T47D (cell line): ENCODE measurements around the gene DIPK1A.
"Not testable (repeated sequence)": the region's sequence is repeated elsewhere in the genome, so short reads cannot be mapped to it uniquely, and the experiment has no call there.

Source experiments
- DNase-seq, 2 experiments: peaks; one replicate each; pipeline versions ENCODE4 v3.0.0 to v3.0.0-alpha.2; 2011 to 2012; ENCODE audit warnings: low read depth in 1 of 2, low spot score in 1 of 2
- JUND ChIP-seq: IDR thresholded peaks from 2 replicates; pipeline ENCODE4 v1.6.1; 2012; ENCODE audit warnings: low read depth
- in situ Hi-C: cut with HindIII; loops from 2 replicates; pipeline ENCODE4 v1.10.0; 2016; ENCODE audit warnings: low sequenced_read_pairs, low pct_unique_long_range_greater_than_20kb

Gene DIPK1A

DNA sequence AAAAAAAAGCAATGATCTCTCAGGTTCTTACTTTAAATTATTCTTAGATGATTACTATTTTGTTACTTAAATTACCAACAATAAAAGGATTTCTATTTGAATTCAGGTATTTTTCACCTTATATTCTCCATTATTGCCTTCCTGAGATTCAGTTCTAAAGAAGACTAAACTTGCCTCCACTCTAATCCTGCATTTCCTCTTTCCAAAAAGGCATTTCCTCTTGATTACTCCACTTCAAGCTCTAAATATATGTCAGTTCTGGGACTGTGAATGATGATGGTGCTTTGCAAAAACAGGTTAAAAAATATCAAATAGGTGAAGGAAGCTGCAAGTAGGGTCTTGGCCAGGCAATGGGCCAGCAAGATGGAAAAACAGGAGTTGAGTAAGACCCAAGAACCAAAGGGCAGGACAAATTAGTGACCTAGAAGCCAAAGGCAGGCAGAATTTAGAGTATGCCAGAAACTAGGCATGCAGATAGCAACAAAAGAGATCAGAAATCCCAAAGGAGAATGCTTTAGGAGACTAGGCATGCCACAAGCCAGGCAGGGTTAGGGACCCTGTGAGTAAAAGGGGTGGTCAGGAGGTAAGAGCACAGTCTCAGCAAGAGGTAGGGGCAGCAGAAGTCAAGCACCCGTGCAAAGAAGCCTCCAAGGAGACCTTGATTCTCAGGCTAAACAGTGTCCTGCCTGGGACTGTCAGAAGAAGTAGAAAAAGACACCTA, 11.3 kb upstream of the DIPK1A start:
- in situ Hi-C loops = no loop called here
- no peak for TF ChIP-seq JUND
- no peak for DNase-seq

DNA sequence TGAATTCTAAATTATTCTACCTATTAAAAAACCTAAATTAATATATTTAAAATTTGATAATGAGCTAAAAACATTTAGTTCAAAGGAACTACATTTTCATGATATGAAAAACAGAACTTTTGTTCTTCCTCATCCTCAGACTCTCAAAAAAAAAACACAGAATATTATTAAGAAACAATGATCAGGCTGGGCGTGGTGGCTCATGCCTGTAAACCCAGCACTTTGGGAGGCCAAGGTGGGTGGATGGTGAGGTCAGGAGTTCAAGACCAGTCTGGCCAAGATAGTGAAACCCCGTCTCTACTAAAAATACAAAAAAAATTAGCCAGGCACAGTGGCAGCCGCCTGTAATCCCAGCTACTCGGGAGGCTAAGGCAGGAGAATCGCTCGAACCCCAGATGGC, 10.7 kb upstream of the DIPK1A start:
- DNase-seq, in situ Hi-C loops: not testable (repeated sequence)

DNA sequence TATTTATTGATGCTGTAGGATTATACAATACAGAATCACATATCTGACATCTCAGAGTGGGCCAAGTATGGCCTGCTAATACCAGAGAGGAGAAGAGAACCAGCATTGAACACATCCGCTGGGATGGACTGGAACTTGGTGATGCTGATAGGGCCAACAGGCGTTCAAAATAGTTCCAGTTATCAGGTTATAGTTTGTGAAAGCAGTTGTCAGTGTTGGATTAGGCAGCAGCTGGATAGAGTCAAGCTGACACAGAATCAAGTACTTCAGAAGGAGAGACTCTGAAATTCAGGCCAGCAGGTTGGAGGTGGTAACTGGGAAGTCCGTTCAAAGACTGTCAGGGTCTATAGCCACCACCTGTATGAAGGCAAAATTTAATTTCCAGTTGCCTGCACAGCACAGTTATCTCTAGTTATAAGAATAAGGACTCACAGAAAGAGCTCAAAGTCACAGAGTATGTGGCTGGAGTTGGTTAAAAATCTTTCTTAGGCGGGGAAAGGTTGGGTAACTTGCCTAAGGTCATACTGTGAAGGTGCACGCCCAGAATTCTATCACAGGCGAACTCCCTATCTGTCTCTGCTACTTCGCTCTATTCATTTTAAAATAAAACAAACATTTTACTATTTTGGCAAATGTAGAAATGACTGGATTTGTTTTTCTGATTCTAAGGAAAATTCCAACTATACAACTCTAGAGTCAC, 9.9 kb upstream of the DIPK1A start:
- TF ChIP-seq JUND = no peak
- no peak for DNase-seq
- in situ Hi-C loops = no loop called here

DNA sequence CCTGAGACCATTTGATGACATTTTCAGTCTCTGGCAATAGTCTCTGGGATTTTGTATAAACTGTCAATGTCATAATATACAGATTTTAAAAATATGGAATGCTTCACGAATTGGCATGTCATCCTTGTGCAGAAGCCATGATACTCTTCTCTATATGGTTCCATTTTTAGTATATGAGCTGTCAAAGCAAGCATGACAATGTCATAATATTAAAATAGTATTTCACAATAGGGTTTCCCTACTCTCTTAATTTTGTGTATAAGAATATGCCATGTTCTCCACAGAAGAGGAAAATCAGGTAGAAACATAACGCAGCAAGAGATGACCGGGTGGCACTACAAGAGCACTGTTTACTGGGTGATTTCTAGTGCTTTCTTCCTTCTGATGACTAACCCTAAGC, 8.3 kb upstream of the DIPK1A start:
- no peak for TF ChIP-seq JUND
- DNase-seq = no peak
- in situ Hi-C loops = no loop called here

DNA sequence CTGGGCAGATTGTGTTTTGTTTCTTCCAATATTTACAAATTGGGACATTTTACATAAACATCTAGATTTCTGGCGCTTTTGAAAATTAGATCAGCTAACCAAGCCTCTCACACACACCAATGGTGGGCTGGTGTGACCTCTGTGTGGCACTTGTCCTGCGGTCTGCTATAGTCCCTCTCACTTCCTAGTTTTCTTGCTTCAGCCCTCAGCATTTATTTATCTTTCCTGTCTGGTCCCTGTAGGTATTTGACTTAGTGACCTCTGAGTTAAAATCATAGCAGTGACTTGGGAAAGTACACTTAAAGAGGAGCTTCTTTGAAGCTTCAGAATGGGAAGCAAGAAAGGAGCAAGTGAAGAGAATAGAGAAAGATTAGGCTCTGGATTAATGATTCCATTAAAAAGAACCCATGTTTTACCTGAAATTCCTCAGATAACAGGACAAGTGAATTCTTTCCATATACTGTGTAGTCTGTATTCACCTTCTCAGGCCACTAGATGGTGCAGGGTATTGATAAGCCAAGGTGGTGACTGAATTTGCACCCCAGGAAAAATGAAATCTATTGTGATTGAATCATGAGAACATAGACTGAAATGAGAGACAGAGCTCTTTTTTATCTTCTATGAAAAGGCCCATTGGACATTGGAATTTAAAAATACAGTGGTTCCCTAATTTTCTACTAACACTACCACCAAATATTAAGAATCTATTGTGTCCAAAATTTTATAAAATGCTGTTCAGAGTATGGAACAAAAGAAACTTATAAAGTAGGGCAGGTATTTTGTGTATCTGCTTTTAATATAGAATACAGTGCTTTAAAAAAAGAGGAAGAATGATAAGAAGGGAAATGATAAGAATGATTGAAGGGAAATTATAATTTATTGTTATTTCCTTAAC, 7.1 kb upstream of the DIPK1A start:
- TF ChIP-seq JUND = no peak
- peak in 1 of 2 experiments; percentile 40 for DNase-seq
- in situ Hi-C loops = no loop called here

DNA sequence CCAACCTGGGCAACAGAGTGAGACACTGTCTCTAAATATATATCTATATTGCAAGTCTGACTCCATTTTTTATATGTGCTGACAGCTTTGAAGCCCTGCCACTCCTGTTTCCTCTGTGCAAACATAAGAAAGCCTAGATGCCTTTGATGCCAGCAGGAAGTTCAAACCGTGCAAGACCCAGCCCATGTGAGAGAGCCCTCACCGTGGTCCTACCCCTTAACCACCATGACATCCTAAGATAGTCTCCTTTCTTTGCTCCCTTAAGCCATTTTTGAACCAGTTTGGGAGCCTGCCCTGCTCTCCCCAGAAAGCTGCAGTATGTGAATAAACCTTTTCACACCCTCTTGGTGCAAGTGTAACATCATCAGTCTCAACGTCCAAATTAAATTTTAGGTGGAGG, 3.7 kb upstream of the DIPK1A start:
- TF ChIP-seq JUND = no peak
- DNase-seq = no peak
- in situ Hi-C loops = no loop called here

DNA sequence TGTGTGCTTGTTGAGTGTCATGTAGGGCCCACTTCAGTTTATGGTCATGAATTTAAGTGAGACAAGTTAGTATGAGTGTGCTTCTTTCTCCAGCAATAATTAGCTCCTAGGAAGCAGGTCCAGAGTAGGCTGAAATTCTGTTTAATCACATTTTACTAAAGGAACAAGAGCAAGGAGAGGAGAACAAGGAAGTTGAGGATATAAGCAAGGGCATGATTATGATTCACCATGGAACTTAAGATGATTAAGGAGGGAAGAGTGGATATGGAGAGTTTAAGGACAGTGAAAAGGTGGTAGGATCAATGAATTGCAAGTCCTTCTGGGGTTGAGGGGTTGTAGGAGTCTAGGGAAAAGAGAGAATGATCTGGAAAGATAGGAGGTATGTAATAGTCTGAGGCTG, 3.1 kb upstream of the DIPK1A start:
- no peak for TF ChIP-seq JUND
- in situ Hi-C loops = no loop called here
- DNase-seq = no peak

DNA sequence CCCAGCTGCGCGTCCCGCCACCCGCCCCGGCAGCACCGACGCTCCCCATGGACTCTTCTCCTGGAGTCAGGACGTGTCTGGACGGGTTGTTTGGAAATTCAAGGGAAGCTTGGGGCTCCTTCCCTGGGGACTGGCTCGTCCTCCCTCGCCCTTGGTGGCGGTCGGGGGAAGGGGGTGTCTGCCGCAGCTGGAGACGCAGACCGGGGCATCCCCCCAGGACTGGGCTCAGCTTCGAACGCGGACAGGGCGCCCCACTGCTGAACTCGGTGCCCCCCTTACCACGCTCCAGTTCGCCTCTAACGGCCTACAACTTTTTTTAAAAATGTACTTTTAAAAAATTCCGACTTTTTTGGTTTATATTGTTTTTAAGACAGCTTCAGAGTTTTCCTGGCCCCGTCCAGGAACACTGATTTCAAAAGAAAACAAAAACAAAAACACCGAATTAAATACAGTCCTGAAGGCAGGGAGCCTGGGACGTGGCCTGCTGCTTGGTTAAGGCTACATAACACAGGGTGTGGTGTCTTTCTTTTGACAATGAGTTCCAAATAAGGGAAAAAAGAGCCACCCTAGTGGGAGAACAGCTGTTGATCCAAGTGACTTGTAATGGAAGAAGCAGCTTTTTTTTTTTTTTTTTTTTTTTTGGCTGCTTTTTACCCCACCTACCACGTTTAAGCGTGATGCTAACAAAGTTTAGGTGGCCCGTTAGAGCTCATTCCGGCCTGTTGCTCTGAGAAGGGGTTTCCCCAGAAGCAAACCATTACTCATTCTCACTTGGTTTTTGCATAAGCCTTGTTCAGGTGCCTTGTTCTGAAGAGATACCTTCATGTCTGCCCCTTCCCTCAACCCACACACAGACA, 862 bp upstream of the DIPK1A start:
- DNase-seq = no peak
- no peak for TF ChIP-seq JUND
- in situ Hi-C loops = no loop called here

DNA sequence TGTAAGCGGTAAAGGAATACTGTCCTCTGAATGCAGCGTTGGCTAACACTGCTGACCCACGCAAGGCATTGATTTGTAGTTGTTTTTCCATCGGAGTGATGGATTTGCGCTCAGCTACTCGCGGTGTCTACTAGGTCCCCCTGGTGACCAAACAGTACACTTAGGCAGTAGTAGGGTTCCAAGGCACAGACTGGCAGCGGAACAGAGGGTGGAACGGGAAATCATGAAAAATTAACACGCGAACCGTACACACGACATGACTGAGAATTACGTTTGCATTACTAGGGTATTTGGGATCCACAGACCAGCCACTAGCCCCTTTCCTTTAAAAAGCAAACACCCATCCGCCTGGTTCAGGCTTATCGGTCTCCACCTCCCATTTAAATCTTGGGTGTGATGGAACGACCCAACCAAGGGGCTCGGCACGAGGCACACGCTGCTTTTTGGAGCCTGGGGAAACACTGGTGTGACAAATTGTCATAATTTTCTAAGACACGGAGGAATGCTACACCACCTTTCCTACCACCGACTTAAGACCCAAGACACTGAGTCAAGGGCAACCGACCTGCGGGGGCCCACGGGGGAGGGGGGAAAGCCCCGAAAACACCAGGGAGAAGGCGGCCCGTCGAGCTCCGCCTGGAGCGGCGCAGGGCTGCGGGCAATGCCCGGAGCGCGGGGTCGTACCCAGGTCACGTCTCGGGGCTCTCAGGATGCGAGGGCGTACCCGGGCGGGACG, 699 bp downstream of the DIPK1A start:
- TF ChIP-seq JUND = no peak
- peak; percentile 64 to 81 for DNase-seq
- in situ Hi-C loops = no loop called here

DNA sequence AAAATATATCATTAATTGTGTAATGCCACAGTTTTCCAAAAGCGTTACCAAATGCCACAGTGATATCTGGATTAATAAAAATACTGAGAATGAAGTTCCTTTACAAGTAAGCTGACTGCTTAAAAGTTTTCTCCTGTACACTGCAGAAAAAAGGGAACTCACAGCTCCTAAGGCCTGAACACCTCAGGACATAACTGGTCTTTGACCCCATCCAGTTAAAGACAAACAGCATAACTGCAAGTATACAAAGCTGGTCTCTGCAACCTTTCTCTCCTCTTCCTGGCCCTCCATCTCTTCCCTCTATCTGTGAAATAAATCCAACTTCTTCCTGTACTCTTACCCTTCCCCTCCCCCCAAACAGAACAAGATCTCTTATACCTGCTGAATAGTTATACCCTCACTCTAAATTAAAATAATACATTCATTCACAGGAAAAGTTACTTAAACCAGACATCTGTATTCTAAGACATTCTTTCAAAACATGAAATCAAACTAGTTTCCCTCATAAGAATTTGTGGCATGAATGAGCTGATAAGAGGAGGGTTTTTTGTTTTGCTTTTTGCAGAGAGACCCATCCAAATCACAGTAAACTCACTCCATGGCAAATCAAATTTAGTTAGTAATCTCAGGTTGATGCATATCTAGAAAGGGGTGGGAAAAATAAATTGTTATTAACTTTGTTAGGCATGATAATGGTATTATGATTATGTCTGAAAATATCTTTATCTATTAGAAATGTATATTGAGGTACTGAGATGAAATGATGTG, 2.9 kb downstream of the DIPK1A start:
- no peak for TF ChIP-seq JUND
- in situ Hi-C loops = no loop called here
- DNase-seq = no peak
